ENCODE results near the gene RCSD1. TPM values are rescaled to one million over a fixed set of nuclear protein-coding genes. Genes with fewer than 3 reads are reported as not detected.

RCSD1 gene
- total RNA-seq, 1 experiment from 2014 or later = 1.3 TPM

DNA sequence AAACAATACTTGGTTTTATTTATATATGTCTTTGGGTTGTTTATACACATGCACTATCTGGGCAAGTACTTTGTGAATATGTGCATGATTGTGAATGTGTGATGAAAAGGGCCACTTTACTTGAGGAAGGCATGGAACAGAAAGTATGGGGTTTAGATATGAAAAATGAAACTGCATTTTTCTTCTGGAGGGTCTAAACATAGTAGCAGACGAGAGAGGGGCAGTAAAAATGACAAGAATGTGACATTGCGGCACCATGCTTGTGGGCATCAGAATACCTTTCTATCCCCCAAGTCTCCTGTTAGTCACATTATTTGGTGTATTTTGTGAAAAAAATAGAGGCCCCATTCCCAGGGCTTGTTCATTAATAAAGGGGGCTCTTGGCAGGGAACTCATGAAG, 76.3 kb downstream of the RCSD1 start:
- no peaks in the 10 kb centered on the region for H3K27me3 ChIP-seq (replicated peaks)
- DNase-seq (ENCODE audit: low read depth in 1 of 2, low spot score in 2 of 2) = peak in 1 of 2 experiments; percentile 55
- peaks cover 64% of the 10 kb centered on the region for H3K4me1 ChIP-seq (replicated peaks)
- no peaks in the 10 kb centered on the region for H3K9me3 ChIP-seq (replicated peaks)
- no peaks in the 10 kb centered on the region for H3K36me3 ChIP-seq
- H3K27ac ChIP-seq = peak overlapping the region; percentile 83
- H3K4me3 ChIP-seq = no peak overlapping the region

DNA sequence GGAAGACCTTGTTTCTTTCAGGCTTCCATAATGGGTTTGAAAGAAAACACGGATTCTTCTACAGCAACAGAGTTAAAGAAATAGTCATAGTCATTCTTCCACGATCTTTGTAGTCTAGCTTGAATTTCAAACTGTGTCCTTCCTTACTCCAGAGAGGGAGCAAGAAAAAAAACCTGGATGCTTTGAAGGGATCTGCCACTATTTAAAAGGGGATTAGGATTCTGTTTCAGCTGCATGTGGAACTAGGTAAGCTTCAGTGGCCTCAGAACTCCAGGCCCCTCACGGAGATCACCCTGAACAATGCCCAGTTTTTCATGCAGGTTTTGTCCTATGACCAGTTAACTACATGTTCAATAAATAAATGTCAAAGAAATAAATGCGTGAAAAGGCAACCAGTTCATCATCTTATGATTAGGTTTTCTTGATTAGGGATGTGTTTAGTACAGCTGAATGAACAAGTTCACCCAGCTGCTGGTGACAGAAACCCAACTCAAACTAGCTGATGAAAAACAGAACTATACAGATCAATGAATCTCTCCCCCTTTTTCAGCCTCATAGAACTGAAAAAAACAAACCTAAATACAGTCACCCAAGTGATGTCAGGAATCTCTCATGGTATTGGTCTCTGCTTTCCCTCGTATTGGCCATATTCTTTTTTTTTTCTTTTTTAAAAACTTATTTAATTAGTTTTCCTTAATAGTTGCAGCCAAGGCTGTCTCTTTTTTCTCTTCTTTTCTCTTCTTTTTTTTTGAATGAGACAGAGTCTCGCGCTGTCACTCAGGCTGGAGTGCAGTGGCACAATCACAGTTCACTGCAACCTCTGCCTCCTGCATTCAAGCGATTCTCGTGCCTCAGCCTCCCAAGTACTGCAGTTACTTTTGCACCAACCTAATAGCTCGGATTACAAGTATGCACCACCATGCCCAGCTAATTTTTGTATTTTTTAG, 77.2 kb downstream of the RCSD1 start:
- Histone ChIP-seq H3K4me3 (no peak overlapping the region), H3K4me1 (replicated peaks) (peaks cover 60% of the 10 kb centered on the region)

DNA sequence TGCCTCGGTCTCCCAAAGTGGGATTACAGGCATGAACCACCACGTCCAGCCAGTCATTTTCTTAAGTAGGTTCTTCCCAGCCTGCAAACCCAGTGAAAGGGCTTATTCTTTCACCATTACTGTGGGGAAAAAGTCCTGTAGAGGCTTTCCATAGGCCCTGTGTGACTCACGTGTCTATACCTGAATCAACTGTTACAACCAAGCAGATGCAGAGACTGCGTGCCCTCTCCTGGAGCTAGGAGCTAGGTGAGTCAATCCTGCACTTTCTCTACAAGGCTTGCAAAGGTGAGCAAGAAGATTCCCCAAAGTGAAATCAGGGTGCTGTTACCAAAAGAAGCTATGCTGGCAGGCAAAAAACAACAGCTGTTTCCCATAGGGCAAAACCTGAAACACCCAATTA, 77.9 kb downstream of the RCSD1 start:
- no peaks in the 10 kb centered on the region for H3K36me3 ChIP-seq
- no peak overlapping the region; the same call in 1 of the 2 replicates for H3K27ac ChIP-seq
- no peak overlapping the region for H3K4me3 ChIP-seq
- no peaks in the 10 kb centered on the region for H3K9me3 ChIP-seq (replicated peaks)
- no peaks in the 10 kb centered on the region for H3K27me3 ChIP-seq (replicated peaks)
- peaks cover 60% of the 10 kb centered on the region for H3K4me1 ChIP-seq (replicated peaks)
- DNase-seq (ENCODE audit: low read depth in 1 of 2, low spot score in 2 of 2) = no peak

More for the DNA sequence above, 77.2 kb downstream of the RCSD1 start:
- Histone ChIP-seq H3K27ac (peak overlapping the region; percentile 83), H3K36me3 (no peaks in the 10 kb centered on the region), H3K9me3 (replicated peaks) (no peaks in the 10 kb centered on the region), H3K27me3 (replicated peaks) (no peaks in the 10 kb centered on the region)
- peak in 1 of 2 experiments; percentile 28 for DNase-seq (ENCODE audit: low read depth in 1 of 2, low spot score in 2 of 2)

DNA sequence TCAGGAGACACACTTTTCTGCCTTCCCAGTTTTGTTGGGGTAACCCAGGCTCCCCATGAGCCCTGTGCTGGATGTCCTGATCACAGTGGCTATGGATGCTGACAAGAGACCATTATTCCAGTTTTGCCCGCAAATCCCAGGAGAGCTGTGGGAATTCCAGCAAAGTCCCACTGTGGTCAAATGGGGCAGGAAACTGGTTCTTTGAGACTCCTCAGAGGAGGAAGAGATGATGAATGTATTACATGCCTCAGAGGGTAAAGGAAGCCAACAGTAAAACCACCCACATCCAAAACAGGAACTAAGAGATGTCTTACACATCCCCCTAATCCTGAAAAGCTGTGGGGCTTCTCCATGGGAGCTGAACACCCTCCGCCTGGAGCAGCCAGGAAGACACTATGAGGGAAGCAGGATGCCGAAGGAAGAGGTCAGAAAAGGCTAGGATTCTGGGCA, 78.9 kb downstream of the RCSD1 start:
- no peaks in the 10 kb centered on the region for H3K27me3 ChIP-seq (replicated peaks)
- peak overlapping the region; percentile 25 for H3K27ac ChIP-seq
- no peak overlapping the region for H3K4me3 ChIP-seq
- peak; percentile 77 to 79 for DNase-seq (ENCODE audit: low read depth in 1 of 2, low spot score in 2 of 2)
- H3K36me3 ChIP-seq = no peaks in the 10 kb centered on the region; the same call in 1 of the 2 replicates
- no peaks in the 10 kb centered on the region for H3K9me3 ChIP-seq (replicated peaks)
- H3K4me1 ChIP-seq (replicated peaks) = peaks cover 63% of the 10 kb centered on the region

DNA sequence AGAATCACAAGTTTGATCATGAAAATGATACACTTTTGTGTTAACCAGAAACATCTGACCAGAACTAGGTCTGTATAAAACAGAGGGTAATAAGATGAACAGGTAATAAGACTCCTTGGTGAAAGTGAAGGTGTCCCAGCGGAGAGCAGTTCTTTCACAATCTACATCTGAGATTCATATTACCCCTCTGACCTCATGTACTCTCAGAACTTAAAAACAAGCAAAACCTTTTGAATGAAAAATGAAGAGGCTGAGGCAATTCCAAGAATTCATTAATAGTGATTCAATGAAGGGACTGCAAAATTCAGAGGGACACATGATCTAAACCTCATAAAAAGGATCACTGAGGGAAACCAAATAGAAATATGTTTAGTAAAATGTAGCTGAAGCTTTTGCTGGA, 80.8 kb downstream of the RCSD1 start:
- Histone ChIP-seq H3K9me3 (replicated peaks) (no peaks in the 10 kb centered on the region), H3K4me3 (no peak overlapping the region), H3K27ac (no peak overlapping the region), H3K4me1 (replicated peaks) (peaks cover 48% of the 10 kb centered on the region), H3K27me3 (replicated peaks) (no peaks in the 10 kb centered on the region), H3K36me3 (peaks cover 4% of the 10 kb centered on the region)
- DNase-seq (ENCODE audit: low read depth in 1 of 2, low spot score in 2 of 2) = no peak

DNA sequence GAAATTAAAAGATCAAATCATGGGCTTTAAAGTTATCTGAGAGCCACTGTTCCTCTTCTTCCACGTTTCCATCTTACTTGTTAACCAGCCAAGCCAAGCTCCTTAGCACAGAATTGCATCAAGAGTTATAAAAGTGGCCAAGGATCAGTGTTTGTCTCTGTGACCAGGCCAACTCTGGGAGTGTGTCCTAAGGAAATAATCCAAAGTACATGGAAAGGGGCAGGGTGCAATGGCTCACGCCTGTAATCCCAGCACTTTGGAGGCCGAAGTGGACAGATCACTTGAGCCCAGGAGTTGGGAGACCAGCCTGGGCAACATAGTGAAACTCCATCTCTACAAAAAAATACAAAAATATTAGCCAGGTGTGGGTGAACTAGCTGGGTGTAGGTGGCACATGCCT, 81.8 kb downstream of the RCSD1 start:
- Histone ChIP-seq H3K27me3 (replicated peaks) (no peaks in the 10 kb centered on the region), H3K4me1 (replicated peaks) (peaks cover 38% of the 10 kb centered on the region), H3K36me3 (peaks cover 4% of the 10 kb centered on the region), H3K4me3 (no peak overlapping the region), H3K27ac (no peak overlapping the region), H3K9me3 (replicated peaks) (no peaks in the 10 kb centered on the region)
- DNase-seq (ENCODE audit: low read depth in 1 of 2, low spot score in 2 of 2) = no peak

DNA sequence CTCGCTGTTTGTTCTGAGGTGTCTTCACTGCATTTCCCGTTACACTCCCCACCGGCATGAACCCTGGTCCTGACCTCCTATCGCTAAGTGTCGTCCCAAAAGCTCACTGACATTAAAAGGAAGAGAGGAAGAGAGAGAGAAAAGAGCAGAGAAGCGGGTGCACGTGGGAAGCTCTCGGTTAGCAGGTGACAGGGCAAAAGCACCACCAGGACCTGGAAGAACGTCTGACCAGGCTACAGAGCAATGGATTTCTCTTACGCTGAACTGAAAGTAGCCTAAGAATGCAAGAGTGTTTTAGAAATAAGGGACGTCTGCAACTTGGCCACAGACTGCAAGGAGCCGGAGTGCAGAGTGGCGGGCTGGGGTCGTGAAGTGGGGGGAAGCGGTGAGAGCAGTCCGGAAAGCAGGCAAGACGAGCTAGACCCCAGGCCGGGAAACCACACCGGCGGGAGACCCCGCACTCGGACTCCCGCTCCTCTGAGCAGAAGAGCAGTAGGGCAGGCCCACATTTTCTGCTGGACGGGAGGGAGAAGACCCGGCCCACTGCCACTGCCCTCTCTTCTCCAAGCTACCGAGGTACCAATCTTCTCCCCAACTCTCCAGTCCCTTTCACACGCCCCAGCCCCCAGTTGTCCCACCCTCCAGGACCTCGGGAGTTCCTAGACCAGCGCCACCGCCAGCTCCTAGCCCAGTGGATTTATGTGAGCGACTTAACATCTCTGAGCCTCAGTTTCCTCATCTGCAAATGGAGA, 83.5 kb downstream of the RCSD1 start:
- Histone ChIP-seq H3K9me3 (replicated peaks) (no peaks in the 10 kb centered on the region), H3K27me3 (replicated peaks) (no peaks in the 10 kb centered on the region), H3K36me3 (peaks cover 4% of the 10 kb centered on the region), H3K4me3 (peak overlapping the region; percentile 87), H3K27ac (peak overlapping the region; percentile 95), H3K4me1 (replicated peaks) (peaks cover 27% of the 10 kb centered on the region)
- DNase-seq (ENCODE audit: low read depth in 1 of 2, low spot score in 2 of 2) = no peak

DNA sequence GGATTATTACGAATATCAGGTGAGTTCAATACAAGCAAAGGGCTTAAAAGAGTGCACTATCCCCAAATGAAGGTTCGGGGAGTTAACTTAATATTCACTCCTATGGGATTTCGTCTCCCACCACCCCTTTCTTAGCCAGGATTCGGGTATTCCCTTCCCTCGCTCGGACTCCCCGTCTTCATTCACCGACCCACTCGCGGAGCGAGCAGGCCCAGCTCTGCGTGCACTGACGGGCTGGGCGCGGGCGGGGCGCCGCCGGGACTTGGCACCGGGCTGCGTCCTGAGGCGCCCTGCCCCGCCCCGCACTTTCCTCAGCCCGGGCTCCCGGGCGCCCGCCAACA, 84.0 kb downstream of the RCSD1 start:
- H3K4me3 ChIP-seq = peak overlapping the region; percentile 87
- peaks cover 22% of the 10 kb centered on the region for H3K4me1 ChIP-seq (replicated peaks)
- no peaks in the 10 kb centered on the region for H3K9me3 ChIP-seq (replicated peaks)
- no peaks in the 10 kb centered on the region for H3K27me3 ChIP-seq (replicated peaks)
- H3K27ac ChIP-seq = peak overlapping the region; percentile 95
- DNase-seq (ENCODE audit: low read depth in 1 of 2, low spot score in 2 of 2) = peak in 1 of 2 experiments; percentile 86
- peaks cover 4% of the 10 kb centered on the region for H3K36me3 ChIP-seq

DNA sequence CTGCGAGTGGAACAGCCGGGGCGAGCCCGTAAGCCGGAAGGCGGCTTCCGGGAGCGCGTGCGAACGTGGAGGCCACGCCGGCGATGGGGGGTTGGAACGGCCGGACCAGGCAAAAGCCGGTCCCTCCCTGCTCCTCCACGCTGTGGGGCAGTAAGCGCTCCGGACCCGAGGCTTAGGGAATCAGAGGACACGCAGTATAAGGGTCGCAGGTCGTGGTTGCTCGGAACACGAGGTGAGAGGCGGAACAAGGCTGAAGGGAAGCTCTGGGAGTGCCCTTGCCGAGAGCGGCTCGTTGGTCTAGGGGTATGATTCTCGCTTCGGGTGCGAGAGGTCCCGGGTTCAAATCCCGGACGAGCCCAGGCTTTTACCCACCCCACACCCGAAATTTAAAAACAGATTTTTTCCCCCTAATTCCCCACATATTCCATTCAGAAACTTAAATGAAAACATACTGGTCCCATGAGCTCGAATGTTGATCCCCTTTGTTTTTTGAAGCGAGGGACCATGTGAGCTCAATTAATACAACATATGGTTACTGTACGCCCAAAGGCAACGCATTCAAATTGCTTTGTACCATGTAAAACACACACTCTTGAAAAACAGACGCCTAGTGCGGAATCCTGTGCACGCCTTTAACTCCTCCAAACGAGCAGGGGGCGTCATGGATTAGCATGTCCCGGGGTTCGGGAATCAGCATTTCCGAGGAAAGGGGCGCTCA, 84.6 kb downstream of the RCSD1 start:
- peak overlapping the region; percentile 95 for H3K27ac ChIP-seq
- H3K4me1 ChIP-seq (replicated peaks) = peaks cover 16% of the 10 kb centered on the region
- no peaks in the 10 kb centered on the region for H3K9me3 ChIP-seq (replicated peaks)
- H3K36me3 ChIP-seq = peaks cover 4% of the 10 kb centered on the region
- H3K27me3 ChIP-seq (replicated peaks) = no peaks in the 10 kb centered on the region
- DNase-seq (ENCODE audit: low read depth in 1 of 2, low spot score in 2 of 2) = peak; percentile 89 to 98
- peak overlapping the region; percentile 87 for H3K4me3 ChIP-seq

DNA sequence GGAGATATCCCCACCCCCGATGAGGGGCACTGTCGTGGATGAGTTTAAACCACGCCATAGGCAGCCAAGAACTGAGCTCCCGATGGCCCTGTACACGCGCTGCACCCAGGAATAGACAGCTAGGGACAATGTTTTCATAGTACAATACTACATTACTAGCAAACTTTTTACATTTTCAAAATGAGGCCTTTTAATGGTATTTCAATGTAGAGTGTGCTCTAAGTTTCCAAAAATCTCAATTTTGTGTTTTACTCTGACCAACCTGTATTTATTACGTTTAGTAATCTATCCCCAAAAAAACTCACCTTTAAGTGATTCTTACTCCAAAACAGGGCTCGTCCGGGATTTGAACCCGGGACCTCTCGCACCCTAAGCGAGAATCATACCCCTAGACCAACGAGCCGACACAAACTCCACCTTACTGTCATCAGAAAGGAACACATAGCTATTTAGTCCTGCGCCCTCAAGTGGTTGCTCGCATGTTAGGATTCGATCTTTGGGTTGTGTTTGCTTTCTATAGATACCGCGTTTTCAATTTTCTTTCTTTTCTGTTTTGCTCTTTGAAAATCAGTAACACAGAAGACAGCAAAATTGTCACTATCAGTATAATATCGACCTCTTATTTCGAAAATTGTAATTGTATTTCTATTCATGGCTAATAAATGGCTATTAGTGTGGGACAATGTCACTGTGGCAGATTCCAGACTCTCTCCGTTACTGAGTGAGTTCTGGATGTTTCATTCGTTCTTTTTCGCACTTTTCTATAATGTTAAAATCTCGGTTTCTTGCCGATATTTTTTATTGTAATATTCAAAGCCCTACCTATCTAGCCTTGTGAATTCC, 85.3 kb downstream of the RCSD1 start:
- DNase-seq (ENCODE audit: low read depth in 1 of 2, low spot score in 2 of 2) = peak; percentile 82 to 94
- H3K4me3 ChIP-seq = peak overlapping the region; percentile 87
- no peaks in the 10 kb centered on the region for H3K27me3 ChIP-seq (replicated peaks)
- H3K9me3 ChIP-seq (replicated peaks) = no peaks in the 10 kb centered on the region
- H3K27ac ChIP-seq = peak overlapping the region; percentile 95
- peaks cover 4% of the 10 kb centered on the region for H3K36me3 ChIP-seq
- H3K4me1 ChIP-seq (replicated peaks) = peaks cover 16% of the 10 kb centered on the region

DNA sequence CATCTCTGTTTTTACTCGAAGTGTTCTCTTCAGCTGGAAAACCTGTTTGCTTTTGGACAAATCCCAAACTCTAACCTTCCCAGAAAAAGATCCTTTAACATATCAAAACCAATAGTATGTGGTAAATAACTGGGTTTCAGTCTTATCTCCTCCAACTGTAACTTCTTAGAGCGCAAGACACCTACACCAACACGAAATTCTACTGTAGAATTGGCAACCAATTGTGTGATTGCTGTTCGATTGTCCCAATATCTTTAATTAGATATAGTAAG, 85.9 kb downstream of the RCSD1 start:
- Histone ChIP-seq H3K4me3 (peak overlapping the region; percentile 87), H3K9me3 (replicated peaks) (no peaks in the 10 kb centered on the region), H3K36me3 (peaks cover 4% of the 10 kb centered on the region), H3K27me3 (replicated peaks) (no peaks in the 10 kb centered on the region), H3K4me1 (replicated peaks) (peaks cover 18% of the 10 kb centered on the region), H3K27ac (no peak overlapping the region)
- peak in 1 of 2 experiments; percentile 39 for DNase-seq (ENCODE audit: low read depth in 1 of 2, low spot score in 2 of 2)

DNA sequence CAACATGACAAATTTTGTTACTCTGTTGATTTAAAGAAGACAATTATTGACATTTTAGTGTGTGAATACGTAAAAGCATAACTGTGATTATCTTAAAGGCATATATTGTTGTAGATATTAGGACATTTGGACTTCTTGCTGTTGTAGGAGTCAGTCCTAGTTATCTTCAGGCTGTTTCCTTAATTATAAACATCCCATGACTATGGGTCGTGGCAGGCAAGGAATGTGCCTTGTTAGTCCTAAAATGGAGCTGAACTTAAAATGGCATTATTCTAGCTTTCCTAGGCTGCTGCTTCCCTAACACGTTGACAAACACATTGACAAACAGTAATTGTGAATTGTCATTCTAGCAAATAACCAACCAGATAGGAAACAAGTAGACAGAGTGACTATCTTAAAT, 87.3 kb downstream of the RCSD1 start:
- H3K27me3 ChIP-seq (replicated peaks) = no peaks in the 10 kb centered on the region
- H3K27ac ChIP-seq = no peak overlapping the region
- no peak overlapping the region for H3K4me3 ChIP-seq
- H3K9me3 ChIP-seq (replicated peaks) = no peaks in the 10 kb centered on the region
- DNase-seq (ENCODE audit: low read depth in 1 of 2, low spot score in 2 of 2) = no peak
- peaks cover 24% of the 10 kb centered on the region for H3K4me1 ChIP-seq (replicated peaks)
- H3K36me3 ChIP-seq = peaks cover 8% of the 10 kb centered on the region
